WTC11 (cell line): ENCODE results near the gene CCNF. TPM values are rescaled to one million over a fixed set of nuclear protein-coding genes. Genes with fewer than 3 reads are reported as not detected.
A peak's percentile ranks its signal among the peaks of the same experiment; 100 is the strongest.

Experiments used
- ATAC-seq: fragments of 200-7000 bp; cut with Tn5 transposase; 2 replicates; pipeline ENCODE4 v1.10.0; 2021; ENCODE audit warnings: mild to moderate bottlenecking, moderate library complexity
- CTCF ChIA-PET: fragments of 300-600 bp; sonication (Branson Sonifier 250); formaldehyde crosslinking; loops from one replicate; lab custom pipeline; 2021; ENCODE audit warnings: antibody characterized with exemption; lab: Charles Lee
- POLR2A ChIA-PET: fragments of 350-600 bp; sonication (Branson Sonifier 250); formaldehyde crosslinking; loops from one replicate; lab custom pipeline; 2021; ENCODE audit warnings: antibody characterized with exemption; lab: Charles Lee
- DNase-seq: peaks from one replicate; pipeline ENCODE4 v3.0.0; 2021; ENCODE audit warnings: low spot score
- H3K27ac Mint-ChIP-seq: 2 replicates; pipeline ENCODE4 v1.8.0; 2021; ENCODE audit warnings: mixed read lengths
- H3K27me3 Mint-ChIP-seq: 2 replicates; pipeline ENCODE4 v1.8.0; 2021; ENCODE audit warnings: low read depth, mild to moderate bottlenecking, moderate library complexity, mixed read lengths
- H3K36me3 Mint-ChIP-seq: 2 replicates; pipeline ENCODE4 v1.8.0; 2021; ENCODE audit warnings: mixed read lengths
- H3K4me1 Mint-ChIP-seq: 2 replicates; pipeline ENCODE4 v1.8.0; 2022; ENCODE audit warnings: mixed read lengths
- H3K4me3 Mint-ChIP-seq: 2 replicates; pipeline ENCODE4 v1.8.0; 2021; ENCODE audit warnings: mild to moderate bottlenecking, moderate library complexity, mixed read lengths
- H3K9me3 Mint-ChIP-seq: 2 replicates; pipeline ENCODE4 v1.8.0; 2021; ENCODE audit warnings: mixed read lengths
- CREM ChIP-seq: sonication (generic); formaldehyde crosslinking; IDR thresholded peaks from 2 replicates; pipeline ENCODE4 v1.8.1; 2022; ENCODE audit warnings: mild to moderate bottlenecking, missing genetic modification reagents, moderate library complexity
- NR2C2 ChIP-seq: sonication (generic); formaldehyde crosslinking; IDR thresholded peaks from 2 replicates; pipeline ENCODE4 v1.8.0; 2022; ENCODE audit warnings: mild to moderate bottlenecking, missing genetic modification reagents
- RORB ChIP-seq: fragments of 250-450 bp; sonication (Bioruptor Pico); IDR thresholded peaks from 2 replicates; pipeline ENCODE4 v1.9.0; 2021; ENCODE audit warnings: mild to moderate bottlenecking
- SMAD4 ChIP-seq: sonication (generic); formaldehyde crosslinking; IDR thresholded peaks from 2 replicates; pipeline ENCODE4 v1.8.0; 2022; ENCODE audit warnings: mild to moderate bottlenecking, missing genetic modification reagents
- TCF7 ChIP-seq: sonication (generic); formaldehyde crosslinking; IDR thresholded peaks from 2 replicates; pipeline ENCODE4 v1.8.0; 2022; ENCODE audit warnings: mild to moderate bottlenecking, low read depth, missing genetic modification reagents, moderate library complexity
- TP53 ChIP-seq: sonication (generic); formaldehyde crosslinking; IDR thresholded peaks from 2 replicates; pipeline ENCODE4 v1.8.1; 2023; ENCODE audit warnings: mild to moderate bottlenecking, missing genetic modification reagents
- ZNF232 ChIP-seq: sonication (generic); formaldehyde crosslinking; IDR thresholded peaks from 2 replicates; pipeline ENCODE4 v1.8.0; 2022; ENCODE audit warnings: mild to moderate bottlenecking, missing genetic modification reagents
- ZNF263 ChIP-seq: sonication (generic); formaldehyde crosslinking; IDR thresholded peaks from 2 replicates; pipeline ENCODE4 v1.8.1; 2022; ENCODE audit warnings: low read depth, mild to moderate bottlenecking, moderate library complexity, missing genetic modification reagents
- ZNF423 ChIP-seq: fragments of 250-450 bp; sonication (Bioruptor Pico); IDR thresholded peaks from 2 replicates; pipeline ENCODE4 v2.1.2; 2022; ENCODE audit warnings: mild to moderate bottlenecking, moderate library complexity
- total RNA-seq: library from RNA; stranded (reverse); gene quantifications from 3 replicates; pipeline ENCODE4 v1.2.3, GENCODE V29; 2021
- TF ChIP-seq, protein P1 (sequence below): sonication (generic); formaldehyde crosslinking; IDR thresholded peaks from 2 replicates; pipeline ENCODE4 v1.8.0; 2023; ENCODE audit warnings: missing genetic modification reagents, mild to moderate bottlenecking, borderline replicate concordance
- TF ChIP-seq, protein P2 (sequence below): sonication (generic); formaldehyde crosslinking; IDR thresholded peaks from 2 replicates; pipeline ENCODE4 v1.8.0; 2022; ENCODE audit warnings: mild to moderate bottlenecking, missing genetic modification reagents
- TF ChIP-seq, protein P3 (sequence below): fragments of 250-450 bp; sonication (Bioruptor Pico); IDR thresholded peaks from 2 replicates; pipeline ENCODE4 v2.1.2; 2022; ENCODE audit warnings: mild to moderate bottlenecking, moderate library complexity
- TF ChIP-seq, protein P4 (sequence below): sonication (generic); formaldehyde crosslinking; IDR thresholded peaks from 2 replicates; pipeline ENCODE4 v1.8.1; 2022; ENCODE audit warnings: missing genetic modification reagents, borderline replicate concordance
- TF ChIP-seq, protein P5 (sequence below): fragments of 250-450 bp; sonication (Bioruptor Pico); IDR thresholded peaks from 2 replicates; pipeline ENCODE4 v1.9.0; 2021; ENCODE audit warnings: moderate library complexity, mild to moderate bottlenecking, inconsistent platforms, borderline replicate concordance

The CCNF gene
- total RNA-seq, 1 experiment from 2014 or later, result 65.7 TPM

DNA sequence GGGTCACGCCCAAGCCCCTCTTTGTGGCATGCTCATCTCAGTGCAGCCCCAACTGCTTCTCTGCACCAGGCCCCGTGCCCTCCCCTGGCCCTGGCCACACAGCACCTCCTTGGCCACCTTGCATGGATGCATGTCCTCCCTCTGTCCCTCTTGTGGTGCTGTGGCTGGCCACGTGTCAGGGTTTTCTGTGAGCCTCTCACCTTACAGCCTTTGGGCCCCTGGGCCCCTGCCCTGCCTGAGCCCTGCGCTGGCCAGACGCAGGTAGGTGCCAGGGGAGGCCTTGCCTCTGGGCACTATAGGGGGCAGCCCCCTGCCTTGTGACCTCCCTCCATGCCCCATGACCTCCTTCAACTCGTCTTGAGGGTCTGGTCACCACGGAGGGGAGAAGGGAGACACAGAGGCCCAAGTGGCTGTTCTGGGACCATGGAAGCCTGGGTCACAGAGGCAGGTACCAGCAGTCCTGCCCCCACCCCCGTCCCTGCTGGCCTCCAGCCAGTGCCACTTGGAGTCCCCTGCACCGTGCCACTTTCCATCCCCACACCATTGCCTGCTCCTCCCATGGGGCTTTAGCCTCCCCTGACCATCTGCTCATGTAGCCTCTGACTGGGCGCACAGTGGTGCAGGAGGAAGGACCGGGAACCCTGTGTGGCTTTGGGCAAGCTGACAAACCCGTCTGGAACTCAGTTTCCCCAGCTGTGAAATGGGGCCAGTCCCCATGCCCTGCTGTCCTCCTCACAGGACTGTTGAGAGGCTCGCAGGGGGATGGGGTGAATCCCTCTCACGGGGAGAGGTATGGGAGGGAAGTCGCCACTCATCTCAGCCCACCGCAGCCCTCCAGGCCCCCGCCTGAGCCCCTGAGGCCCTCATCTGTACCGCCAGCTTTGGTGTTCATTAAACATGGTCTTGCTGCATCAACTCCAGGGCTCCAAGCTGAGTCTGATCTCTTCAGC lies 73.0 kb downstream of the CCNF start (continued):
- TF ChIP-seq, protein P1, sequence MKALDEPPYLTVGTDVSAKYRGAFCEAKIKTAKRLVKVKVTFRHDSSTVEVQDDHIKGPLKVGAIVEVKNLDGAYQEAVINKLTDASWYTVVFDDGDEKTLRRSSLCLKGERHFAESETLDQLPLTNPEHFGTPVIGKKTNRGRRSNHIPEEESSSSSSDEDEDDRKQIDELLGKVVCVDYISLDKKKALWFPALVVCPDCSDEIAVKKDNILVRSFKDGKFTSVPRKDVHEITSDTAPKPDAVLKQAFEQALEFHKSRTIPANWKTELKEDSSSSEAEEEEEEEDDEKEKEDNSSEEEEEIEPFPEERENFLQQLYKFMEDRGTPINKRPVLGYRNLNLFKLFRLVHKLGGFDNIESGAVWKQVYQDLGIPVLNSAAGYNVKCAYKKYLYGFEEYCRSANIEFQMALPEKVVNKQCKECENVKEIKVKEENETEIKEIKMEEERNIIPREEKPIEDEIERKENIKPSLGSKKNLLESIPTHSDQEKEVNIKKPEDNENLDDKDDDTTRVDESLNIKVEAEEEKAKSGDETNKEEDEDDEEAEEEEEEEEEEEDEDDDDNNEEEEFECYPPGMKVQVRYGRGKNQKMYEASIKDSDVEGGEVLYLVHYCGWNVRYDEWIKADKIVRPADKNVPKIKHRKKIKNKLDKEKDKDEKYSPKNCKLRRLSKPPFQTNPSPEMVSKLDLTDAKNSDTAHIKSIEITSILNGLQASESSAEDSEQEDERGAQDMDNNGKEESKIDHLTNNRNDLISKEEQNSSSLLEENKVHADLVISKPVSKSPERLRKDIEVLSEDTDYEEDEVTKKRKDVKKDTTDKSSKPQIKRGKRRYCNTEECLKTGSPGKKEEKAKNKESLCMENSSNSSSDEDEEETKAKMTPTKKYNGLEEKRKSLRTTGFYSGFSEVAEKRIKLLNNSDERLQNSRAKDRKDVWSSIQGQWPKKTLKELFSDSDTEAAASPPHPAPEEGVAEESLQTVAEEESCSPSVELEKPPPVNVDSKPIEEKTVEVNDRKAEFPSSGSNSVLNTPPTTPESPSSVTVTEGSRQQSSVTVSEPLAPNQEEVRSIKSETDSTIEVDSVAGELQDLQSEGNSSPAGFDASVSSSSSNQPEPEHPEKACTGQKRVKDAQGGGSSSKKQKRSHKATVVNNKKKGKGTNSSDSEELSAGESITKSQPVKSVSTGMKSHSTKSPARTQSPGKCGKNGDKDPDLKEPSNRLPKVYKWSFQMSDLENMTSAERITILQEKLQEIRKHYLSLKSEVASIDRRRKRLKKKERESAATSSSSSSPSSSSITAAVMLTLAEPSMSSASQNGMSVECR, result no peak
- no peak for TF ChIP-seq TP53

DNA sequence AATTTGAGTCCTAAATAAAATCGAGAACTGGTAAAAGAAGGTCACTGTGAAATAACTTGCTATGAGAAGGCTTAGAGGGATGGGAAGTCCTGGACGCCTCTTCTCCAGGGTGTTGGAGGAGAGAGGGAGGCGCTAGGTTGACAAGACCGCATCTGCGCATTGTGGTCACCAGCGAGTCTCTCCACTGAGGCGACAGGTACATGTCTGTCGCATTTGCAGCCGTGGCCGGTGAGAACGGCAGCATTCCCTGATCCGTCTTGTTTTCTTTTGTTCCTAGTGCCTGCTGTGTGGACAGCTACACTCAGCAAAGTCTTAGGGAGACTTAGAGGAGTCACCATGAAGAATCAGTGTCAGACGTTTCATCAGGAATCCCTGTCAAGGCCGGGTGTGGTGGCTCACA lies 76.4 kb downstream of the CCNF start:
- H3K27me3 Mint-ChIP-seq, result no peaks in the 10 kb centered on the region; the same call in 1 of the 2 replicates
- peaks cover 8% of the 10 kb centered on the region for H3K4me1 Mint-ChIP-seq
- ChIA-PET POLR2A (no interaction called here), CTCF (no interaction called here)
- H3K36me3 Mint-ChIP-seq, result no peaks in the 10 kb centered on the region
- H3K9me3 Mint-ChIP-seq, result no peaks in the 10 kb centered on the region
- no peak for TF ChIP-seq CREM (CRISPR knock-in tag)
- TF ChIP-seq, protein P2, sequence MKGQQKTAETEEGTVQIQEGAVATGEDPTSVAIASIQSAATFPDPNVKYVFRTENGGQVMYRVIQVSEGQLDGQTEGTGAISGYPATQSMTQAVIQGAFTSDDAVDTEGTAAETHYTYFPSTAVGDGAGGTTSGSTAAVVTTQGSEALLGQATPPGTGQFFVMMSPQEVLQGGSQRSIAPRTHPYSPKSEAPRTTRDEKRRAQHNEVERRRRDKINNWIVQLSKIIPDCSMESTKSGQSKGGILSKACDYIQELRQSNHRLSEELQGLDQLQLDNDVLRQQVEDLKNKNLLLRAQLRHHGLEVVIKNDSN (CRISPR knock-in tag), result no peak
- no peak for TF ChIP-seq ZNF232 (CRISPR knock-in tag)
- no peak for TF ChIP-seq RORB (CRISPR knock-in tag)
- TF ChIP-seq NR2C2, result no peak
- no peak for TF ChIP-seq TCF7 (CRISPR knock-in tag)
- H3K4me3 Mint-ChIP-seq, result no peak overlapping the region
- DNase-seq (no peak), ATAC-seq (no peak)
- H3K27ac Mint-ChIP-seq, result peak overlapping the region; percentile 6

DNA sequence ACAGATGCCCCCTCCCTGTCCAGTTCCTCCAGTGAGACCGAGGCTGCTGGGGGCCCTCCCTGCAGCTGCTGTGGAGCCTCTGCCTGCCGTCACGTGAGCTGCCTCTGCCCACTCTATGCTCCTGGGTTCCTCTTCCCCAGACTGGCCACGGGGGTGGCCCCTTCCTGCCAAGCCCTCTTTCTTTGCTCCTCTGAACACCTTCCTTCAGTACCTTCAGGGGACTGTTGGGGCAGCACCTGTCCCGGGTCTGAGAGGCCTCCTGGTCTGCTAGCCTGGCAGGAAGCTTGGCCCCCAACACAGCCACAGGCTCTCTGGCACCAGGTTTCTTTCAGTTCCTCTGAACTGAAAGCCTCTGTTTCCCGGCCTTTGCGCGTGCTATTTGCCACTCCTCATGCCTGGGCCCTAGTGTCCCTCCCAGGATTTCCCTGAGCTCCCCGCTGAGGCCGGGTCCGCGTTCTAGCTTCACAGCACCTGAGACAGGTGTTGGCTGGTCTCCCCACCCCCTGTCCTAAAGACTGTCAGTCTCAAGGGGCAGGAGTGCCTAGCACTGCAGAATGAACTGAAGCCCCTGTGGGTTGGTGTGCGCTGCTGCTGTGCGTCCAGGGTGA lies 77.9 kb downstream of the CCNF start:
- DNase-seq, result no peak
- peaks cover 2% of the 10 kb centered on the region for H3K27me3 Mint-ChIP-seq
- H3K9me3 Mint-ChIP-seq, result no peaks in the 10 kb centered on the region
- TF ChIP-seq ZNF423 (CRISPR knock-in tag), result peak; percentile 46; the same call in 1 of the 2 replicates
- TF ChIP-seq, protein P3, sequence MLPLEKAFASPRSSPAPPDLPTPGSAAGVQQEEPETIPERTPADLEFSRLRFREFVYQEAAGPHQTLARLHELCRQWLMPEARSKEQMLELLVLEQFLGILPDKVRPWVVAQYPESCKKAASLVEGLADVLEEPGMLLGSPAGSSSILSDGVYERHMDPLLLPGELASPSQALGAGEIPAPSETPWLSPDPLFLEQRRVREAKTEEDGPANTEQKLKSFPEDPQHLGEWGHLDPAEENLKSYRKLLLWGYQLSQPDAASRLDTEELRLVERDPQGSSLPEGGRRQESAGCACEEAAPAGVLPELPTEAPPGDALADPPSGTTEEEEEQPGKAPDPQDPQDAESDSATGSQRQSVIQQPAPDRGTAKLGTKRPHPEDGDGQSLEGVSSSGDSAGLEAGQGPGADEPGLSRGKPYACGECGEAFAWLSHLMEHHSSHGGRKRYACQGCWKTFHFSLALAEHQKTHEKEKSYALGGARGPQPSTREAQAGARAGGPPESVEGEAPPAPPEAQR (CRISPR knock-in tag), result no peak
- ATAC-seq, result peak; percentile 60
- ChIA-PET POLR2A (interaction anchor here (0.8 kb wide), 1 partner anchor 47 kb away, joined by 3 read pairs; the partner anchor contains the start of gene TEDC2), CTCF (no interaction called here)
- no peaks in the 10 kb centered on the region for H3K36me3 Mint-ChIP-seq
- no peak overlapping the region for H3K4me3 Mint-ChIP-seq
- H3K4me1 Mint-ChIP-seq, result peaks cover 18% of the 10 kb centered on the region
- H3K27ac Mint-ChIP-seq, result no peak overlapping the region

DNA sequence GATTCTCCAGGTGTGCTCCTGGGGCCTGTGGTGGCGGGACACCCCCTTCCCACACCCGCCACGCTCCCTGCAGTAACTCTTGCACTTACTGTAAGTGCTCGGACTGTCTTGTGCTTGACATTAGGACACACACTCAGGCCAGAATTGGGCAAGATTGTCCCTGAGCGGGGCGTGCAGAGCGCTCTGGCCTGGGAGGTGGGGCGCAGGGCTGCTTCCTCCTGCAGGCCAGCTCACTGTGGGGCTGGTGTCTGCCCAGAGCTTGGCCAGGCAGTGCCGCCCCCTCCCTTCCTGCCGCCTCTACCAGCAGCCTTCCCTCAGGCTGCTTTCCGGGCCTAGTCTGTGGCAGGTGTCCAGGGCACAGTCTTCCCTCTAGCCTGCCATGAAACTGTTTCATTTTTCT lies 78.4 kb downstream of the CCNF start:
- H3K27ac Mint-ChIP-seq, result no peak overlapping the region
- ATAC-seq (no peak), DNase-seq (no peak)
- H3K36me3 Mint-ChIP-seq, result no peaks in the 10 kb centered on the region
- H3K4me3 Mint-ChIP-seq, result no peak overlapping the region
- H3K4me1 Mint-ChIP-seq, result peaks cover 24% of the 10 kb centered on the region
- CTCF ChIA-PET, result no interaction called here
- H3K9me3 Mint-ChIP-seq, result no peaks in the 10 kb centered on the region
- POLR2A ChIA-PET, result interaction anchor here (0.8 kb wide), 1 partner anchor 48 kb away, joined by 3 read pairs; the partner anchor contains the start of gene TEDC2
- peaks cover 4% of the 10 kb centered on the region for H3K27me3 Mint-ChIP-seq
- TF ChIP-seq, protein P4, sequence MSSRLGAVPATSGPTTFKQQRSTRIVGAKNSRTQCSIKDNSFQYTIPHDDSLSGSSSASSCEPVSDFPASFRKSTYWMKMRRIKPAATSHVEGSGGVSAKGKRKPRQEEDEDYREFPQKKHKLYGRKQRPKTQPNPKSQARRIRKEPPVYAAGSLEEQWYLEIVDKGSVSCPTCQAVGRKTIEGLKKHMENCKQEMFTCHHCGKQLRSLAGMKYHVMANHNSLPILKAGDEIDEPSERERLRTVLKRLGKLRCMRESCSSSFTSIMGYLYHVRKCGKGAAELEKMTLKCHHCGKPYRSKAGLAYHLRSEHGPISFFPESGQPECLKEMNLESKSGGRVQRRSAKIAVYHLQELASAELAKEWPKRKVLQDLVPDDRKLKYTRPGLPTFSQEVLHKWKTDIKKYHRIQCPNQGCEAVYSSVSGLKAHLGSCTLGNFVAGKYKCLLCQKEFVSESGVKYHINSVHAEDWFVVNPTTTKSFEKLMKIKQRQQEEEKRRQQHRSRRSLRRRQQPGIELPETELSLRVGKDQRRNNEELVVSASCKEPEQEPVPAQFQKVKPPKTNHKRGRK (CRISPR knock-in tag), result no peak
- no peak for TF ChIP-seq SMAD4
- TF ChIP-seq, protein P5, sequence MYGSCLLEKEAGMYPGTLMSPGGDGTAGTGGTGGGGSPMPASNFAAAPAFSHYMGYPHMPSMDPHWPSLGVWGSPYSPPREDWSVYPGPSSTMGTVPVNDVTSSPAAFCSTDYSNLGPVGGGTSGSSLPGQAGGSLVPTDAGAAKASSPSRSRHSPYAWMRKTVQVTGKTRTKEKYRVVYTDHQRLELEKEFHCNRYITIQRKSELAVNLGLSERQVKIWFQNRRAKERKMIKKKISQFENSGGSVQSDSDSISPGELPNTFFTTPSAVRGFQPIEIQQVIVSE, result no peak
- no peak for TF ChIP-seq ZNF263 (CRISPR knock-in tag)
- TF ChIP-seq, protein P1, result no peak
